Erythroblast (primary cell): ENCODE results near the gene CEBPE.

Experiments
- GATA1 ChIP-seq: IDR thresholded peaks from 2 replicates; pipeline ENCODE4 v1.6.1; 2011; ENCODE audit warnings: low read depth, mild to moderate bottlenecking, control low read depth, low read length, moderate library complexity
- POLR2A ChIP-seq: IDR thresholded peaks from 2 replicates; pipeline ENCODE4 v1.6.1; 2011; ENCODE audit warnings: mild to moderate bottlenecking, low read length

GRCh38 chr14:23071244-23071920 is 47.7 kb downstream of the CEBPE start:
- TF ChIP-seq POLR2A (peak; percentile 72), GATA1 (no peak)
